Stimulated activated CD8-positive, alpha-beta memory T cell treated with anti-CD3 and anti-CD28 coated beads, Interleukin-15, amount 100 ng/mL, for 4 hours (primary cell): ENCODE measurements around the gene CLDN7.
A peak's percentile ranks its signal among the peaks of the same experiment; 100 is the strongest.

Experiments
- DNase-seq, 2 donors: peaks; one replicate each; pipeline ENCODE4 v3.0.0-alpha.2; 2020; ENCODE audit warnings: low read depth in 2 of 2

CLDN7 gene, protein sequence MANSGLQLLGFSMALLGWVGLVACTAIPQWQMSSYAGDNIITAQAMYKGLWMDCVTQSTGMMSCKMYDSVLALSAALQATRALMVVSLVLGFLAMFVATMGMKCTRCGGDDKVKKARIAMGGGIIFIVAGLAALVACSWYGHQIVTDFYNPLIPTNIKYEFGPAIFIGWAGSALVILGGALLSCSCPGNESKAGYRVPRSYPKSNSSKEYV

GRCh38 chr17:7262192-7262934, at the start of gene CLDN7:
Gene CLDN7, minus strand, starts transcription at chr17:7262478. Its CDS starts 435 bp downstream, at chr17:7262043.
- no peak for DNase-seq

GRCh38 chr17:7311110-7311705, 48.9 kb upstream of the CLDN7 start:
- no peak for DNase-seq

DNA sequence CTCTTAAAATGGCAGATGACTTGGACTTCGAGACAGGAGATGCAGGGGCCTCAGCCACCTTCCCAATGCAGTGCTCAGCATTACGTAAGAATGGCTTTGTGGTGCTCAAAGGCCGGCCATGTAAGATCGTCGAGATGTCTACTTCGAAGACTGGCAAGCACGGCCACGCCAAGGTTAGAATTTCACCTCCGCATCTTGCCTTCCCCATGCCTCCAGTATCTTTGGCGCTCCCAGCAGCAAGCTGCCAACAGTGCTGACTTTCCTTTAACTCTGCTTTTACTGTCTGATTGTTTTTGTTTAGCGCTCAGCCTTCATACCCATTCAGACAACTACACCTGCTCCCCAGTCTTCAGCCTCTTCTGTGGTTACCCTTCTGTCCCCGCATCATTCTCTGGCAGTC, 47.4 kb upstream of the CLDN7 start:
- no peak for DNase-seq

GRCh38 chr17:7308625-7309433, 46.6 kb upstream of the CLDN7 start:
- peak; percentile 76 to 88 for DNase-seq

GRCh38 chr17:7307686-7308624, 45.7 kb upstream of the CLDN7 start:
- no peak for DNase-seq

DNA sequence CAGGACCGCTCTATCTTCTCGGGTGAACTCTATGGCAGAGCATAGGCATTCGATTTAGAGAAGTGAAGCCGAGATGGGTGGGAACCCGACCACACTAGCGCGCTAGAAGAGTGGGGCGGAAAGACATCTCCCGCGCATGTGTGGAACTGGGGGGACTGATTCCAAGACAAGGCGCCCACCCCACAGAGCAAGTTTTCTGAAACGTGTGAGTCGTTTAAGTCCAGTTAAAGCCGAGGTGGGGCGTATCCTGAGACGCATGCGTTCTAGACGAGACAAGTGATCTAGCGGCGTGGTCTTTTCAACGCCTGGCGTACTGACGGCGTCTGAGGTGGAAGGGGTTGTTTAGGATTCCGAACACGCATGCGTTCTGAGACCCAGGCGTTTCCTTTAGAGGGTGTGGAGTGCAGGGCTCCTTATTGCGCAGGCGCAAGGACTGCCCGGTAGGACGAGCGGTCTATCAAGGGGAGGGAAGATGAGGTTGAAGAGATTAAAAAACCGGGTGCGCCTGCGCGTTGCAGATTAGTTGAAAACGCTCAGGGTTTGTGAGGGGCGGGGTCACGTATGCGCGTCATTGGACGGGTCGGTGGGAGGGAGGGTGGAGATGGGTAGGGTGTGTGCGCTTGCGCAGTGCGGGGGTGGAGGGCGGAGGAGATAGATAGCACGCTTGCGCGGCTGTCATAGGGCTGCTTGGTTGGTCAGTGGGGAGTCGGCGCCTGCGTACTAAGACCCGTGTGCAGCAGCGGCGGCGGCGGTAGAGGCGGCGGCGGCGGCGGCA, 44.8 kb upstream of the CLDN7 start, which contains the start of gene EIF5A:
Gene EIF5A, plus strand, starts transcription at position 718 of the 775 bp plus-strand sequence. CDS start 2,008 bp downstream, outside the sequence.
- DNase-seq = peak; percentile 100

- no peak for DNase-seq
Measured at GRCh38 chr17:7304179-7304578, 41.9 kb upstream of the CLDN7 start.

DNA sequence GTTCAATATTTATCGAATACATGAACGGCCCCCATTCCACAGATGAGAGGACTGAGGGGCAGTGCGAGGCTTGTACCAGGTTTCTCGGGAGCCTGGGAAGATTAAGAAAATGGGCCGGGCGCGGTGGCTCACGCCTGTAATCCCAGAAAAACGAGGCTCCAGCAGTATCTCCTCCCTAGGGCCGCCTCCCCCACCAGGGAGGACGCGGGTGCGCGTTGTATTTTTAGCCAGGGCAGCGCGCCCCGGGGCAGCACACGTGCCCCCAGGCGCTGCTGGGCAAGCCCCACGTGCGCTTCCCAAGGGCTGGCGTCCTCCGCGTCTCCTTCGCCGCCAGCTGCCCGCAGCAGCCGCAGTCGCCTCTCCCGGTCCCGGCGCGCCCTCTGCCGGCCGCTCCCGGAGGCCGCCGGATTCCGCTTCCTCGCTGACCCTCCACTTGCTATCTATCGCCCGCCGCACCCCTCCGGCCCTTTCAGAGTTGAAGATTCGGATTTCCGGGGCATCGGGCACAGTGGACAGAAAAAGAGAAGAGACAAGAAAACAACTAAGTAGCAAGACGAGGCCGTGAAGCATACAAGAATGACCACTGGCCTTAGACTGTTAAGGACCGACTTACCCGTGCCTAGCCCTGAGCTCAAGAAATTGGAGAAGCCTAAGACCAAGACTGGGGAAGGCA, 34.0 kb upstream of the CLDN7 start:
- DNase-seq = peak in 1 of 2 donors; percentile 40

DNA sequence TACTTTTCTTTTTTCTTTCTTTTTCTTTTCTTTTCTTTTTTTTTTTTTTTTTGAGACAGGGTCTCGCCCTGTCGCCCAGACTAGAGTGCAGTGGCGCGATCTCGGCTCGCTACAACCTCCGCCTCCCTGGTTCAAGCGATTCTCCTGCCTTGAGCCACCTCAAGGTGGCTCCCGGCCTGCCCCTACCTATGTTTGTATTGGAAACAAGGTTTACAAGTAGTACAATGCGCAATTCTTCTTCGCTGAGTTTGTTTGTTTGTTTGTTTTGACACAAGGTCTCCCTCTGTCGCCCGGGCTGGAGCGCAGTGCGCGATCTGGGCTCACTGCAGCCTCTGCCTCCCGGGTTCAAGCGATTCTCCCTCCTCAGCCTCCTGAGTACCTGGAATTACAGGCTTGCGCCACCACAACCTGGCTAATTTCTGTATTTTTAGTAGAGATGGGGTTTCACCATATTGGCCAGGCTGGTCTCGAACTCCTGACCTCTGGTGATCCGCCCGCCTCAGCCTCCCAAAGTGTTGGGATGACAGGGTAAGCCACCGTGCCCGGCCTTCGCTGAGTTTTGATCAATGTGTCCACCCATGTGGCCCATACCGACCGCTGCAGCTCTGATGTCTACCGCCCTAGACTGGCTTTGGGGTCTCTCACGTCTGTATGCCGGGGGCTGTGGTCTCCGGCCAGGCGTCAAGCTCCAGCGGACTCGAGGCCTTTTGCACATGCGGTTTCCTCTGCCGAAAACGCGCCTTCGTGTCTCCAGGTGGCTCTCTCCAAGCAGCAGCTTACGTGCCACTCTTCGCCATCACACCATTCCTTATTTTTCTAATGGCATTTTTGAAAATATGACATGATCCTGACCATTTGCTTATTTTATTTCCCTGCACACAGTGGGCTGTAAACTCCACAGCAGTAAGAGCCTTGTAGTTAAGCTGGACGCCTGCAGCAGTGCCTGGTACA, 33.2 kb upstream of the CLDN7 start:
- DNase-seq = no peak

- DNase-seq = peak; percentile 57 to 58
Measured at GRCh38 chr17:7294614-7295153, 32.4 kb upstream of the CLDN7 start, which contains the start of gene YBX2. Gene YBX2, minus strand, starts transcription at chr17:7294639. Its CDS starts 139 bp downstream, at chr17:7294500.

DNA sequence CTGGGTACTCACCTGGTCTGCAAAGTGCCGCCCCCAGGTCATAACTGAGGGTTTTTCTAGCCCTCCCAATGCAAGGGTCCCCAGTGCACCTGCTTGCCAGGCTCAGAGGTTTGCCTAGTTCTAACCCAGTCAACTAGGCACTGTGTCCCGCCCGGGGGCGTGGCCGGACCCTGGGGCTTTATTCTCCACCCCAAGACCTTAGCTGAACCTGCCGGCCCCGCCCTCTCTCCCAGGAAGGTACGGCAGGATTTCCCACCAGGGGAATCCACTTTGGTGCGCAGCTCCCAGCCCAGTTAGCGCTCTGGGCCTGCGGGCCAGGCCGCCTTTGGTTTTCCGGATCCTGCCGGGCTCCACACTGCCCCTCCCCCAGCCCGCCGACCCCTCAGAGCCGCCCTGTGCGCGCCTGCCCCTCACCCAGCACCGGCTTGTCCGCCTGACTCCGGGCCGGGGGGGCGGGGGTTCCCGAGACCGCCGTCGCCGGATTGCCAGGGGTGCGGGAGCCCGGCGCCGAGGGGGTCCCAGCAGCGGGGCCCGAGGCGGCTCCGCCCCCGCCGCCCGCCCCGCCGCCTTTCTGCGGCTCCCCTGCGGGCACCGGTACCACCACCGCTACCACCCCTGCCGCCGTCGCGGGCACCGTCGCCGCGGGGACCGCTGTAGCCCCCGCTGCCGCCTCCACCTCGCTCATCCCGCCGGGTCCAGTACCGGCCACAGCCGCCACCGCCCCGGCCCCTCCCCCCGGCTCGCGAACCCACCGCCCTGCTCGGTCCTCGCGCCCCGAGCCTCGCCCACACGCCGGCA, 31.7 kb upstream of the CLDN7 start:
- no peak for DNase-seq

- DNase-seq = no peak
Measured at GRCh38 chr17:7293159-7293558, 30.9 kb upstream of the CLDN7 start.

DNA sequence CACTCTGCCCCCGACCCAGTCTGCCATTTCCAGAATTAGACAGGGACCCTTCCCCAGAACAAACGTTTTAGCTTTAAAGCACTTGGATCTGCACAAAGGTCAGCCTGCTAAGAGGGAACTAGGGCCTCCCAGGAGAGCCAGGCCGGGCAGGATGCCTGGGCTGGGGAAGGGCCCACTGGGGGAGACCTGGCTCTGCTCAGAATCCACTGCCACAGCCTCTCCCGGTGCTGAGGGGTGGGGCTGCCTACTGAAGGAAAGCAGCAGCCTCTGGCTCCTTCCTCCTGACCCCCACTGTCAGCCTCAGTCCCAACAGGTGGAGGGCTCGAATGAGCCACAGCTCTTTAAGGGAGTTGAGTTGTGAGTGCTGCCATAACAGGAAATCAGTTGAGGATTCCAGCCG, 30.5 kb upstream of the CLDN7 start:
- no peak for DNase-seq

GRCh38 chr17:7292194-7292593, 29.9 kb upstream of the CLDN7 start:
- no peak for DNase-seq

- DNase-seq = no peak
Measured at GRCh38 chr17:7290685-7291084, 28.4 kb upstream of the CLDN7 start.

DNA sequence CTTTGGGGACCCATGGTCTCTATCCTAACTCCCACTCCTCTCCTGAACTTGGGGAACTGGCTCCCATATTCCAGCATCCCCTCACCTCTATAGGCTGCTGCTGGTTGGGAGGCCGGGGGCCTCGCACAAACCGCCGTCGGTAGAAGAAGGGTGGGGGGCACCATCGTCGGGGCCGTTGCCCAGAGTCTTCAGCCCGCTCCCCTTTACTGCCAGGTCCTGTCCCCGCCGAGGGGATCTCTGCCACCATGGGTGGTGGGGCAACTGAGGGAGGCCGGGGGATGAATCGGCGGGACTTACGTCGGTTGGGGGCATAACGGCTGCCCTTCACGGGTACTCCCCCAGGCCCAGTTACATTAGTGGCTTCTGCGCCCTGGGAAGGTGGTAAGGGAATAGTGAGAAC, 27.9 kb upstream of the CLDN7 start:
- DNase-seq = no peak
